Hepatocyte (in vitro differentiated cells): Measurements from ENCODE around the gene FALEC.

Source experiments
- EZH2 ChIP-seq: fragments of 200-600 bp; sonication (generic); IDR thresholded peaks from 2 replicates; pipeline ENCODE4 v1.6.1; 2016; ENCODE audit warnings: antibody characterized with exemption, mild to moderate bottlenecking, borderline replicate concordance
- TF ChIP-seq, protein P1 (sequence below): fragments of 200-600 bp; sonication (generic); IDR thresholded peaks from 2 replicates; pipeline ENCODE4 v1.5.1; 2016; ENCODE audit warnings: antibody characterized with exemption, mild to moderate bottlenecking; ENCODE audit not compliant: poor library complexity

DNA sequence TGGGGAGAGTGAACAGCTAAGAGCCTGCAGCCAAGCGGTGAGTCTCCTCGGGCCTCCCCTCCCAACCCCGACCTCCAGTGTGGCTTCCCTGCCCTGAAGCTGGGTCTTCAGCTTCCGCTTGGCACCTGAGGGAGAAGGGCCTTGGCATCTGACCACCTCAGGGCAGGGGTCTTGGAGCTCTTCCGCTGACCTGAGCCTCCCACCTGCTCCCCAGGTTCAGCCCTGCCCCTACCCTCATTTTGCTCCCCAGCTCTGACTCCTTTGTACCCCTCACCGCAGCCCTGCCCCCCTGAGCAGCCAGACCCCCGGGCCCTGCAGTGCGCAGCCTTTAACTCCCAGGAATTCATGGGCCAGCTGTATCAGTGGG lies 38.5 kb downstream of the FALEC start:
- TF ChIP-seq, protein P1, sequence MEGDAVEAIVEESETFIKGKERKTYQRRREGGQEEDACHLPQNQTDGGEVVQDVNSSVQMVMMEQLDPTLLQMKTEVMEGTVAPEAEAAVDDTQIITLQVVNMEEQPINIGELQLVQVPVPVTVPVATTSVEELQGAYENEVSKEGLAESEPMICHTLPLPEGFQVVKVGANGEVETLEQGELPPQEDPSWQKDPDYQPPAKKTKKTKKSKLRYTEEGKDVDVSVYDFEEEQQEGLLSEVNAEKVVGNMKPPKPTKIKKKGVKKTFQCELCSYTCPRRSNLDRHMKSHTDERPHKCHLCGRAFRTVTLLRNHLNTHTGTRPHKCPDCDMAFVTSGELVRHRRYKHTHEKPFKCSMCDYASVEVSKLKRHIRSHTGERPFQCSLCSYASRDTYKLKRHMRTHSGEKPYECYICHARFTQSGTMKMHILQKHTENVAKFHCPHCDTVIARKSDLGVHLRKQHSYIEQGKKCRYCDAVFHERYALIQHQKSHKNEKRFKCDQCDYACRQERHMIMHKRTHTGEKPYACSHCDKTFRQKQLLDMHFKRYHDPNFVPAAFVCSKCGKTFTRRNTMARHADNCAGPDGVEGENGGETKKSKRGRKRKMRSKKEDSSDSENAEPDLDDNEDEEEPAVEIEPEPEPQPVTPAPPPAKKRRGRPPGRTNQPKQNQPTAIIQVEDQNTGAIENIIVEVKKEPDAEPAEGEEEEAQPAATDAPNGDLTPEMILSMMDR = no peak
- no peak for TF ChIP-seq EZH2
